ENCODE results near the gene FBXL5.
"Not testable (repeated sequence)": the region's sequence is repeated elsewhere in the genome, so short reads cannot be mapped to it uniquely, and the experiment has no call there.

Gene FBXL5

DNA sequence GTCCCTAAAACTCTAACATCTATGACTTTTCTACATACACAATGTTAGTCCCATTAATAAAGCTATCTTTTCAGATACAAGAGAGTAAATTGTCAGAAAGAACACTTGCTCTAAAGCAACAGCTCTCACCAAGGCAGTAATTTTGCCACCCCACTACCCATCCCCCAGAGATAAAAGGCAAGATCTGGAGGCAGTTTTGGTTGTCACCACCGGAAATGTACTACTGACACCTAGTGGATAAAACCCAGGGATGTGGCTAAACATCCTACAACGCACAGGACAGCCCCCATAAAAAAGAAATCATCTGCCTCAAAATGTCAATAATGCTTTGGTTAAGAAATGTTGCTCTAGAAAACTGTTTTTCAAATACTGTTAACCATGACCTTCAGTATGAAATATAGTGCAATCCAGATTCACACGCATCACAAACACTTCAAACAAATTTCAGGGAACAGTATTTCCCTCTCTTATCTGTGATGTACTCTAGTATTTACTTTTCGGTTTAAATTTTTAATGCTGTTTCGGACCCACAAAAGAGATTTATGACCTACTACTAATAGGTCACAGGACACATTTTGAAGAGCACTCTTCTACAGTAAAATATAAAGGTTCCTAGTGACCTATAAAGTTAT is 5.1 kb downstream of the FBXL5 start:
- peak; percentile 66 for DNase-seq (ENCODE audit: low spot score)

DNA sequence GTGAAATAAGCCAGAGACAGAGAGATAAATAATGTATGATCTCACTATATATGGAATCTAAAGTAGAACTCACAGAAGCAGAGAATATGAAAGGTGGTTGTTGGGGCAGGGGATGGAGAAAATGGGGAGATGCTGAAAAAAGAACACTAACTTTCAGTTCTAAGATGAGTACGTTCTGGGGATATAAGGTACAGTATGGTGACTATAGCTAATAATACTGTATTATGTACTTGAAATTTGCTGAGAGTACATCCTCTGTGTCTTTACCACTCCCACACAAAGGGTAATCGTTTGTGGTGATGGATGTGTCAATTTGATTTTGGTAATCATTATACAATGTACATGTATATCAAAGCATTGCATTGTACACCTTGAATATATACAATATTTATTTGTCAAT is 6.6 kb downstream of the FBXL5 start:
- no peak for DNase-seq (ENCODE audit: low spot score)

DNA sequence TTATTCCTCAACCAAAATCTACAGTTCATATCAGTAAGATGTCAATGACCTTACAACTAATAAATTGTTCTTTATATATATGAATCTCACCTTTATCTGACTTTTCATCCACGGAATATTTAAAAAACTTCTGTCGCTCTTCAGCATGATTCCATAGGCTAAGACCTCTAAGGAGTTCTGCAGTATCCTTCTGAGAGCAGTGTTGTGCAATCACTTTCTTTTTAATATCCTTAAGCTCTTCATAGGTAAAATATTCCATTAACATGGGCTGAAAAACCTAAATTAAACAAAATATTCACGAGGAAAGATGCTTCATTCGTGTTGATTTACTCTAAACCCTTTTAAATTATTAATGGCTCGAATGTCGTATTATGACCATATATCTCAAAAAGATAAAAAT is 16.7 kb downstream of the FBXL5 start:
- no peak for DNase-seq (ENCODE audit: low spot score)

DNA sequence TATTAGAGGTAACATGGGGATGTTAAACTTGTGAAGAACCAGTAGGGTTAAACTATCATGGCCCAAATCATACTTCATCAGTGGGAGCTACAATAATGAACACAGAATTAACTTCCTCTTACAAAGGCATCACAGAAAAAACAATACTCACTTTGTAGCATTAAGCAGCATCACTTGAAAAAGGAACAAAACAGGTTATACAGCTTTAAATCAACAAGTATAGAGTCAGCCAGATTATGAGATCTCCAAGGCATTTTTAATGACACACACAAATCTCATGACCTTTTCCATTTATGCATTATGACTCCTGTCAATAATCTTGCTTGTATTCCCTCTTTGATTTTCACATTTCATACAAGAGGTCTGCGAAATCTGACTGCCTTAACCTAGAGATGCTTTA is 18.3 kb downstream of the FBXL5 start:
- DNase-seq (ENCODE audit: low spot score): no peak

DNA sequence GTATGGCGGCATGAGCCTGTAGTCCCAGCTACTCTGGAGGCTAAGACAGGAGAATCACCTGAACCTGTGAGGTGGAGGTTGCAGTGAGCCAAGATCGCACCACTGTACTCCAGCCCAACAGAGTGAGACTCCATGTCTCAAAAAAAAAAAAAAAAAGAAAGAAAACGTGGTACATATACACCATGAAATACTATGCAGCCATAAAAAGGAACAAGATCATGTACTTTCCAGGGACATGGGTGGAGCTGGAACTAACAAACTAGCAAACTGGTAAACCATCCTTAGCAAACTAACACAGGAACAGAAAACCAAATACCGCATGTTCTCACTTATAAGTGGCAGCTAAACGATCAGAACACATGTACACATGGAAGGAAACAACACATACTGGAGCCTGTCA is 37.8 kb downstream of the FBXL5 start:
- not testable (repeated sequence) for DNase-seq (ENCODE audit: low spot score)

DNA sequence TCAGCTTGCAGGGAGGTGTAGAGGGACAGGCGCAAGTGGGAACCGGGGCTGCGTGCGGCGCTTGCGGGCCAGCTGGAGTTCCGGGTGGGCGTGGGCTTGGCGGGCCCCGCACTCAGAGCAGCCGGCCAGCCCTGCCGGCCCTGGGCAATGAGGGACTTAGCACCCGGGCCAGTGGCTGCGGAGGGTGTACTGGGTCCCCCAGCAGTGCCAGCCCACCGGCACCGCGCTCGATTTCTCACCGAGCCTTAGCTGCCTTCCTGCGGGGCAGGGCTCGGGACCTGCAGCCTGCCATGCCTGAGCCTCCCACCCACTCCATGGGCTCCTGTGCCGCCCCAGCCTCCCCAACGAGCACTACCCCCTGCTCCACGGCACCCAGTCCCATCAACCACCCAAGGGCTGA is 40.3 kb downstream of the FBXL5 start:
- not testable (repeated sequence) for DNase-seq (ENCODE audit: low spot score)

DNA sequence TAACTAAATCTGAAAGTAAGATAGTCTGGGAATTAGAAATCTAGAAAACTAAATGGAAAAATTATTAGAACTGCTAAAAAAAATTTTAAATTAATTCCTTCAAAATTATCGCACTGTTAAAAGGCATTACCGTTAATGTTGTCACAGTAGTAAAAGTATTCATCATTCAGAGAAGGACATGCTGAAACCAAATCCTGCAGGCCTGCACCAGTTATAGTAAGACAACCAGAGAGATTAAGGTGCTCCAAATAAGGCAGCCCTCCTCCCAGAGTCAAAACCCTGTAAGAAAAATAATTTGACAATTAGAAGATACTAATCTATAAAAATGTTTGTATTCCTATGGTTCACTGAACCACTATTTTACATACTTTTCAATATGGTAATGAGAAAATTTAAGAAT is 43.0 kb downstream of the FBXL5 start:
- no peak for DNase-seq (ENCODE audit: low spot score)

DNA sequence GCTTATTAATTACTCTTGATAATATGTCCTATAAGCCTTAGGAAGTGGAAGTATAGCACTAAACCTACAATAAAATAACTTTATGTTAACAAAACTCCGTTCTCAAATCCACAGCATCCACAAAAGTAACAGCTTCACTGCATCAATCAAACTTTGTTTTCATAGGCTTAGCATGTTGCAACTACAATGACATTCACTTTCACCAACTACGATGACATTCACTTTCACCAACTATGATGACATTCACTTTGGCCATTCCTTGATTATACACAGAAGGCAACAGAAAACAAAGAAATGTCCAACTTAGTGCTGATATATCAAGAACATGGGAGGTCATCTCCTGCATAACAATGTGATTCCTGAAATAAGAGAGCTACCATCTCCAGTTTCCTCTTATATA is 44.3 kb downstream of the FBXL5 start:
- no peak for DNase-seq (ENCODE audit: low spot score)

DNA sequence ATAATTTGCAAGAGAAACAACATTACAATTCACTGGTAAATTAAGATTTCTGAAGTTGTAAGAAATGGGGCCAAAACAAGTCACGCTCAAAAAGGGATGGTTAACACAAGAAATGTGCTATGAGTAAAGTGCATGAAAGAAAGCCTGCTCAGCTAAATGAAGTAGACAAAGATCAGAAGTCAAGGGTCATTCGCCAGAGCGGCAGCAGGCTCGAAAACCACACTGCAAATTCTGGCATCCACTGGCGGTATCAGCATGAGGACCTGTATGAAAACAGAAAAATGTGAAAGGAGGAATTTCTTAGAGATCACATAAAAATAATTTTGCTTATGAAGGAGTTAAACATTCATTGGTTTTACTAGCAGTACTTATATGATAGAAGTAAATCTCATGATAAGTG is 49.6 kb downstream of the FBXL5 start:
- no peak for DNase-seq (ENCODE audit: low spot score)

DNA sequence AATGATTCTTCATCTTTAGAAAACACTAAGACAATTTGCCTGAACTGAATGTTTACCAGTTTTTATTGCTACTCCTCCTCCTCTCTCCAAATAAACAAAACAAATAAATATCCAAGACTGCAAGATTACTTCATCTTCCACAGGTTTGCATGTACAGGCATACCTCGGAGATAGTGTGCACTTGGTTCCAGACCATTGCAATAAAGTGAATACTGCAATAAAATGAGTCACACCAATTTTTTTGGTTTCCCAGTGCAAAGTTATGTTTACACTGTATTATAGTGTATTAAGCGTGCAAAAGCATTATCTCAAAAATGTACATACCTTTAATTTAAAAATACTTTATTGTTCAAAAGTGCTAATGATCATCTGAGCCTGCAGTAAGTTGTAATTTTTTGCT is 53.3 kb downstream of the FBXL5 start:
- DNase-seq (ENCODE audit: low spot score): no peak

DNA sequence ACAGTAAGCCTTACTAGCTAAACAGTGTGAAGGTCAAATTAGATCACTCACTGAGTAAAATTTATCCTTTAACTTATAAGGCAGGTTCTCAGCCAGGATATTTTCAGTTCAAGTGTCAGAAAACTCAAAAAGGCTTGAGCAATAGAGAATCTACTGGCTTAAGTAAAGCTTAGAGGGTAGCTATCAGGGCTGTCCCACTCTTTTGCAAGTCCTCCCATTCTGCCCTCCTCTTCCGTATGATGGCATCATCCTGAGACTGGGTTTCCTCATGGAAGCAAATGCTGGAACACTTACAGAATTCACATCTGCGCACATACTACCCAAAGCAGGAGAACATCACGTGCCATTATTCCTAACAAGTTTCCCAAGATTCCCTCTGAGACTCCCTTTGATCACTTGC is 55.0 kb downstream of the FBXL5 start:
- no peak for DNase-seq (ENCODE audit: low spot score)

DNA sequence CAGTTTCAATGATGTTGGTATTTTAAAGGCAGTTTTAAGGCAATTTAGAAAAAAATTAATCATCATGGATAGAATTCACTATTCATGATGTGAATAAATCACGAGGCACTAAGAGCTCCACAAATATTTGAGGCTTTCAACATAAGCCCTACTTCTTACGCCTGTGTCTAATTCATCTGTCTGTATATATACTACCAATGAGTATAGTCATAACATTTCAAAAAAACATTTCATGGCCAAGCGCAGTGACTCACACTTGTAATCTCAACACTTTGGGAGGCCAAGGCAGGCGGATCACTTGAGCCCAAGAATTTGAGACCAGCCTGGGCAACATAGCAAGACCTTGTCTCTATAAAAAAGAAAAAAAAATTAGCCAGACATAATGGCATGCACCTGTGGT is 56.5 kb downstream of the FBXL5 start:
- DNase-seq (ENCODE audit: low spot score): no peak

DNA sequence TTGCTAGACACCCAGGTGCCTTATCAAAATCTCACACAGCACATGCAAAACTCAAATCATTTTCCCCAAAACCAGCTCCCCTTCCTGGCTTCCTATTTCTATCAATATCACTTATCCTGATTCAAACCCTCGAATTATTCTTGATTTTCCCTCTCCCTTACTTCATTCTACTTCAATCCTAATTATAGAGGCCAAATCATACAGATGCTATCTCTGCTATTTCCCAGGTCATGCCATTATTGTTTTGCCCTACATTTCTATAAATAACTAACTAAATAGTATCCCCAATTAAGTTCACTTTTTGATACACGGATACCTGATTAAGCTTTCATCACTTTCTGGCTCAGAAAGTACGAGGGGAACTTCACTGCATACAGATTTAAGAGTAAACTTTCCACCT is 62.4 kb downstream of the FBXL5 start:
- DNase-seq (ENCODE audit: low spot score): no peak

DNA sequence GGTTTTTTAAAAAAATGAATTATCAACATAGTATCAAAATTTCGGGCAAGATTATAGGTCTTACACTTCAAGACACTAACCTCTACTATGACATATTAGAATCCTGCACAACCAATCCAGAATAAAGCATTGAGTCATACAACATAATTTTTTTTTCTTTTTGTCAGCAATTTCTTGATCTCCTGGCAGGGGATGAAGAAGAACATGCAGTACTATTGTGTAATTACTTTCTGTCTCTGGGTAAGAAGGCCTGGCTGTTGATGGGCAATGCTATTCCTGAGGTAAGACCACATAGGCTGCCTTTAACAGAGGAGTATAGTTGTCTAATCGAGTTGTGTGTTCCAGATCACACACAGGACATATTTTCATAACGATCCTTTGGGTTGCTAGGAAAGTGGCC is 67.5 kb downstream of the FBXL5 start:
- no peak for DNase-seq (ENCODE audit: low spot score)

DNA sequence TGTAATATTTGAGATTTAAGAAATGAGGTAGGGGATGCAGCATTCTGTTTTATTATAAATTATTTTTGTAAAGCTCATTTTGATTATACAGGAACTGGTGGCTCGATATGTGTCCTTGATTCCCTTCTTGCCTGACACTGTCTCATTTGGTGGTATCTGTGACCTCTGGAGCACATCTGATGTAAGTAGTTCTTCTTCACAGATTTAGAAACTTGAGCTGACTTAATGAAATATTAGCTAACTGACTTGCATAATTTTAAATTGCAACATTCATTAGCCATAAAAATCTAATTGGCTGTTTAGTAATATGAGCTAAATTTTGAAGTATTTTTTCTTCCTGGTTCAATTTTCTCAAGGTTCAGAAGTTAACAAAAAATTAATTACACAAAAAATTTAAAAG is 69.1 kb downstream of the FBXL5 start:
- DNase-seq (ENCODE audit: low spot score): no peak

DNA sequence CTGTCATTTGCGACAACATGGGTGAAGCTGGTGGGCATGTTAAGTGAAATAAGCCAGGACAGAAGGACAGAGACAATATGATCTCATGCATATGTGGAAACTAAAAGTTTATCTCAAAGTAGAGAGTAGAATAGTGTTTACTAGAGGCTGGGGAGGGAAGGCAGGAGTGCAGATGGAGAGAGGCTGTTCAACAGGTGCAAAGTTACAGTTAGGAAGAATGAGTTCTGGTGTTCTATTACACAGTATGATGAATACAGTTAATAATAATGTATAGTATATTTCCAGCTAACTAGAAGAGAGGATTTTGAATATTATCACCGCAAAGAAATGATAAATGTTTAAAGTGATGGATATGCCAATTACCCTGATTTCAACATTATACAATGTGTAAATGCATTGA is 69.8 kb downstream of the FBXL5 start:
- DNase-seq (ENCODE audit: low spot score): no peak

DNA sequence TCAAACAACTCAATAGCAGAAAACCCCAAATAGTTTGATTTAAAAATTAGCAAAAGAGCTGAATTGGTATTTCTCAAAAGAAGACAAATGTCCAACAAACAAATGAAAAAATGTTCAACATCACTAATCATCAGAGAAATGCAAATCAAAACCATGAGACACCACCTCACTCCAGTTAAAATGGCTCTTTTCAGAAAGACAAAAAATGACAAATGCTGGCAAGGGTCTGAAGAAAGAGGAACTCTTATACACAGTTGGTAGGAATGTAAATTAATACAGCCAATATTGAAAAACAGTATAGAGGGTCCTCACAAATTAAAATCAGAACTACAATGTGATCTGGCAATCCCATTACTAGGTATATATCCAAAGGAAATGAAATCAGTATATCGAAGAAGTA is 70.4 kb downstream of the FBXL5 start:
- DNase-seq (ENCODE audit: low spot score): no peak

DNA sequence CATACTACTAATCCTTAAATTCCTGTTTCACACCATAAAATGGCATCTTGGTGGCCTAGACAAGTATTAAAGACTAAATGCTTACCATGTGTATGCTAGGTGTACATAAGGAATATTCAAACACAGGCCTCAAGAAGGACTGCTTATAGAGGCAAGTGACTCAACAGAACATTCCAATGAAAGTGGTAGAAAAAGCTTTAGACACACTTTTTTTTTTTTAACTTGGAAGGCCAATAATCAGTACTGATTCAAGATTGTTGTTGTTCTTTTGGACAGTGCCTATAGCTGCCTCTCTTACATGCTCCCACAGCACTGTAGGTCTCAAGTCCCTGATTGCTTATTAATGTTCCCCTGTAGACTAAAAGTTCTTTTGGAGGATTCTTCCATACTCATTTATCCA is 77.6 kb downstream of the FBXL5 start:
- no peak for DNase-seq (ENCODE audit: low spot score)

DNA sequence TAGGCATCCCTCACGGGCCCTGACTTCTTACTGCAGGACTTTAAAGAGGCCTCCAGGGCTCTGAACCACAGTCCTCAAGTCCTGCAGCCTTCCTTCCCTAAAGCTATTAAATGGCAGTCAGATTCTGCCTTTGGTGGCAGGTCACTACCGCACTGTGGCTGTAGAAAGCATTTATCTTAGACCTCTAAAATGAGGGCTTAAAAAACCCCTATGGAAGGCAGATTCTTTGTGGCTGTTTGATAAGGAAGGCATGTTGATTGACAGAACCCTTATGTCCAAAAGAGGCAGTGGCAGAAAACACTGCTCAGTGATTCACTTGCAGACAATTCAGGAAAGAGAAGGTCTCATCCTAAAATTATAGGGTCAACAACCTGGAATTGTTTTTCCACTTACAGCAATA is 79.2 kb downstream of the FBXL5 start:
- DNase-seq (ENCODE audit: low spot score): no peak

DNA sequence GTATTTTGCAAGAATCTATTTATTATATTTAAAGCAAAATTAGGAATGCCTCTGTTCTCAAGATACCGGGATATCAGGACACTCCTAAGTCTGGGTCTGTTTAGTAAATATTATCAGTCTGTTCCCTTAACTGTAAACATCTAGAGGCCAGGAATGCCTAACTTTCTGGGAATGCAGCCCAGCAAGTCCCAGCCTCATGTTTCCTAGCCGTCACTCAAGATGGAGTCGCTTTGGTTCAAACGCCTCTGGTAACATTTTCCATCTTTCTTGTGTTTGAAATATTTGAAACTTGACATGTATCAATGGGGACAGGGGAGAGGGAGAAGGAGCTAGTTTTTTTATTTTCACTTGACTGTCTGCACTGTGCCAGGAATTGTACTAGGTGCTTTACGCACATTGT is 85.4 kb downstream of the FBXL5 start:
- no peak for DNase-seq (ENCODE audit: low spot score)

DNA sequence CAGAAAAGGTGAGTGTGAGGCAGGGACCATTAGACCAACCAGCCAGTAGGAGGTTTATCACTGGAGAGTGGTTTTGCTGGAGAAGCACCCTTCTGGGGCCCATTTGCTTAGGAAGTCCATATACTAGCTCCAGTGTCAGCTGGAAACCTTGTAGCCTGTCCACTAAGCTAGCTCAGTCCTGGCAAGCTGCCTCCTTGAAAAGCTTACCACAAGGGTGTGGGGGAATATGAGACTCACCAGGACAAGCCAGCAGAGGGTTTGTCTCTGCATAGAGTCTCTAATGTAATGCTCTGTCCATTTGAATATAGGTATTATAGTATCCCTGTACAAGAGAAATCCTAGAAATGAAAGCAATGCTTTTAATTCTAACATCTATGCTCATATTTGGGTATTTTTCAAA is 86.3 kb downstream of the FBXL5 start:
- DNase-seq (ENCODE audit: low spot score): no peak

DNA sequence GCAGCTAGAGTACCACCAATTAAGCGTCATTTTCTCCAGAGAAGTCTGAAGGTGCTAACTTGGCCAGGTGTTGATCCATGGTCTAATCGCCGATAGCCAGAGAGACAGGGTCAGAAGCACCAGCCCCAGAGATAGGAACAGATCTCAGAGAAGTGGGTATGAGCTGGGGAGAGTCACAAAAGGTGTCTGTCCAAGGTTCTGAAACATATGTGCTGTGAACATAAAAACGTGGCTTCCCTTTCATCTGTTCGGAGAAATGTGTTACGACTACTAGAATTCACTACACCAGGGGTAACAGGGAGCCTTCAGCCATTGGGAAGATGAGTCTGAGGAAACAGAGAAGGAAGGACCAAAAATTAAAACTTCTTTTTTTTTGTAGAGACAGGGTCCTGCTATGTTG is 91.3 kb downstream of the FBXL5 start:
- DNase-seq (ENCODE audit: low spot score): no peak

DNA sequence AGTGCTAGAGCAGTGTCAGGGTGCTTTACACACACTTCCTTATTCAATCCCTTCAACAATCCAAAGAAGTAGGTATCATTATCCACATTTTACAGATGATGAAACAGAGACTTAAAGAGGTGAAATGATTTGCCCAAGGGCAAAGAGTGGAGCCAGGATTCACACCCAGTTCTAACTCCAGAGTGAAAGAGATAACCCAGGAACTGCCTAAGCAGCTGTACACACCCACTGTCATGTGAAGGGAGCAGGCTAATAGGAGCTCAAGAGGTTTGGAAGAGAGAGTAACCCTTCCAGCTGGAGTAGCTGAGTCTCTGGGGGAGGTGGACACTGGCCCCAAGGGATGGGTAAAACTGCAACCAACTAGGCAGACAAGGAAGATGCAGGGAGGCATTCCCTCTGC is 92.5 kb downstream of the FBXL5 start:
- no peak for DNase-seq (ENCODE audit: low spot score)

DNA sequence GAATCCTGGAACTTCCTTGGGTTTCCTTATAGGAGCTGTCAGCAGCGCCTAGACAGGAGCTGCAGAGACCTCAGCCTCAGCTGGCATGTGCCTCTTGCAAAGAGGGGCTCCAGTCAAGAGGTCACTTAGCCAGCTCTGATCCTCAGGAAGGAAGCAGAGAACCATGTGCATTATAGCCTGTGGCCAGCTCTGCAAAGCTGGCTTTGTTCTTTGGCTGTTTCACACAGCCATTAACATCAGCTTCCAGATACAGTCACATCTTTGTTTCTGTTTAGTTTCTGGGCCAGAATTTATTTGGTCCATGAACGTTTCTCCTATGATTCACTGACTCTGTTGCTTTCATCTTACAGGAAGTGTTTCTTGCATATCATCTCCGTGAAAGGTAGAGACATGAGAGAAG is 93.0 kb downstream of the FBXL5 start:
- no peak for DNase-seq (ENCODE audit: low spot score)

DNA sequence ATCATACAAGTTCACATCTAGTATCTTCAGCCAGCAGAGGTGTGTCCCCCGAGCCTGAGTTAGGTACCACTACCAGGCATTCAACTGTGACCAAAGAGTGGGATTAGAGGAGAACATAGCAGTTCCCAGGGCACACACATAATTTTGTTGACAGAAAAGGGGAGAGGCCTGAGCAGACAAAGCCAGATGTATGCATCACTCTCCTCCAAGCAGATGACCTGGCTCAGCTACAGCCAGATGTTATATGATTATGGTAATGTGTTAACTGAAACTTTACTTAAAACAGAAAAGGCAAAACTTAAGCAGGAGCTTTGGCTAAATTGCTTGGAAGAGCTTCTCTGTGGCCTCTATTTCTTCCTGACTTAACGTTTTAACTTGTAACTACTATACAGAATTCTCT is 96.6 kb downstream of the FBXL5 start:
- no peak for DNase-seq (ENCODE audit: low spot score)

Data from D341Med (cell line).